ENCODE results near the gene TH.

GRCh38 chr11:2132246-2132645 is 39.4 kb downstream of the TH start:
- no peak for TF ChIP-seq GATA2 (IDR thresholded peaks at IDR 0.05; ENCODE audit: low read depth, low read length)
- no peak for TF ChIP-seq GATA3 (IDR thresholded peaks at IDR 0.05; ENCODE audit: low read depth, low read length)
